Stimulated activated CD8-positive, alpha-beta memory T cell treated with anti-CD3 and anti-CD28 coated beads, Interleukin-4, amount 100 ng/mL, for 4 hours (primary cell): ENCODE data around the gene KLHL4.
"Not testable (repeated sequence)": the region's sequence is repeated elsewhere in the genome, so short reads cannot be mapped to it uniquely, and the experiment has no call there.

Experiments used
- DNase-seq, 2 donors: peaks; one replicate each; pipeline ENCODE4 v3.0.0-alpha.2; 2020; ENCODE audit warnings: low read depth in 2 of 2, low spot score in 1 of 2

KLHL4 gene, protein sequence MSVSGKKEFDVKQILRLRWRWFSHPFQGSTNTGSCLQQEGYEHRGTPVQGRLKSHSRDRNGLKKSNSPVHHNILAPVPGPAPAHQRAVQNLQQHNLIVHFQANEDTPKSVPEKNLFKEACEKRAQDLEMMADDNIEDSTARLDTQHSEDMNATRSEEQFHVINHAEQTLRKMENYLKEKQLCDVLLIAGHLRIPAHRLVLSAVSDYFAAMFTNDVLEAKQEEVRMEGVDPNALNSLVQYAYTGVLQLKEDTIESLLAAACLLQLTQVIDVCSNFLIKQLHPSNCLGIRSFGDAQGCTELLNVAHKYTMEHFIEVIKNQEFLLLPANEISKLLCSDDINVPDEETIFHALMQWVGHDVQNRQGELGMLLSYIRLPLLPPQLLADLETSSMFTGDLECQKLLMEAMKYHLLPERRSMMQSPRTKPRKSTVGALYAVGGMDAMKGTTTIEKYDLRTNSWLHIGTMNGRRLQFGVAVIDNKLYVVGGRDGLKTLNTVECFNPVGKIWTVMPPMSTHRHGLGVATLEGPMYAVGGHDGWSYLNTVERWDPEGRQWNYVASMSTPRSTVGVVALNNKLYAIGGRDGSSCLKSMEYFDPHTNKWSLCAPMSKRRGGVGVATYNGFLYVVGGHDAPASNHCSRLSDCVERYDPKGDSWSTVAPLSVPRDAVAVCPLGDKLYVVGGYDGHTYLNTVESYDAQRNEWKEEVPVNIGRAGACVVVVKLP

GRCh38 chrX:87517571-87518141, at the start of gene KLHL4:
Gene KLHL4 (plus strand): TSS chrX:87517802. CDS start chrX:87517894, 92 bp downstream.
- no peak for DNase-seq

DNA sequence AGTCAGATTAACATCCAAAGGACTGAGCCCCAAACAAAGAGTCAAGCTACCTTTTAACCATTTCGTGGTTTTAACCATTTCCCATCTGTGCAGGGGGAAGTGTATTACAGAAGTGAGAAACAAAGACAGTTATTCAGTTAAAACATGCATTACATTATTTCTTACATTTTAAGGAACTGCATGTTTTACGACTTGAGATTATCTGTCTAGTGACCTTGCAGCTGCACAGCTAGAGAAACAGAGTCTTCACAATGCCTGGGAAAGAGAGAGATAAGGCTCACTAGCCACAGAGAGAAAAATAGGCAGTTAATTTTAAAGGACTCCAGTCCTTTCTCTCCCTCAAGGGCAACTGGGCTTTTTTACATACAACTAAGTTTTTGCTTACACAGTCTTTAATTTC, 48.7 kb upstream of the KLHL4 start:
- no peak for DNase-seq

DNA sequence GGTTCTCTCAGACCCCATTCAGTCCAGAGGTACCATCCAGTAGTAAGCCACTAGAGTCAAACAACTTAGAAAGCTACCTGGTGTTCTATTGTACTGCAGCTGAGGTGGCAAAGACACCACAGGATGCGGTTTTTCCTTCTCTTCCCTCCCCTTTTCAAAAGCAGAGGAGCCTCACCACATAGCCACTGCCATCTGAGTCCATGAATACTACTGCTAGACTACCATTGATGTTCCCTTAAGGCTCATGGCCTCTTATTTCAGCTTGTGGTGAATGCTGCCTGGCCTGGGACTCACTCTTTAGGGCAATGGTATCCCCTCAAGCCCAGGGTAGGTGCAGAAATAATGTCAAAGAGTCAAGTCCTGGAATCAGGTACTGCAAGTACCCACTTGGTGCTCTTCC, 41.8 kb upstream of the KLHL4 start:
- no peak for DNase-seq

DNA sequence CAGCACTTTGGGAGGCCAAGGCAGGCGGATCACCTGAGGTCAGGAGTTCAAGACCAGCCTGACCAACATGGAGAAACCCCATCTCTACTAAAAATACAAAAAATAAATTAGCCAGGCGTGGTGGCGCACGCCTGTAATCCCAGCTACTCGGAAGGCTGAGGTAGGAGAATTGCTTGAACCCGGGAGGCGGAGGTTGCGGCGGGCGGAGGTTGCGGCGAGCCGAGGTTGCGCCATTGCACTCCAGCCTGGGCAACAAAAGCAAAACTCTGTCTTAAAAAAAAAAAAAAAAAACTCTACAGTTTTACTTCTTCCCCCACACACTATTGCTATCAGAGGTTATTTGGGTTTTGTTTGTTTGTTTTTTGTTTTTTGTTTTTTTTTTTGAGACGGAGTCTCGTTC, 38.9 kb upstream of the KLHL4 start:
- DNase-seq: not testable (repeated sequence)

- no peak for DNase-seq
Measured at GRCh38 chrX:87489071-87489470, 28.5 kb upstream of the KLHL4 start.

DNA sequence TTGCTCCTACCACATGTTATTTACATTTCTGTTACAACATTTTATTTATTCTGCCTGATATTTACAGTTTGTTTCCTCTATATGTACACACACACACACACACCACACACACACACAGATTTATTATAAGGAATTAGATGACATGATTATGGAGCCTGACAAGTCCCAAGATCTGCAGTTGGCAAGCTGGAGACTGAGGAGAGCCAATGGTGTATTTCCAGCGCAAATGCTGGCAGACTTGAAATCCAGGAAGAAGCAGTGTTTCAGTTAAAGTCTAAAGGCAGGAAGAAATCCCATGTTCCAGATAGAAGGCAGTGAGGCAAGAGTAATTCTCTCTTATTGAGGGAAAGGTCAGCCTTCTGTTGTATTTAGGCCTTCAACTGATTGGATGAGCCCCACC, 1.8 kb upstream of the KLHL4 start:
- no peak for DNase-seq

GRCh38 chrX:87516717-87517121, 883 bp upstream of the KLHL4 start:
- DNase-seq: no peak

DNA sequence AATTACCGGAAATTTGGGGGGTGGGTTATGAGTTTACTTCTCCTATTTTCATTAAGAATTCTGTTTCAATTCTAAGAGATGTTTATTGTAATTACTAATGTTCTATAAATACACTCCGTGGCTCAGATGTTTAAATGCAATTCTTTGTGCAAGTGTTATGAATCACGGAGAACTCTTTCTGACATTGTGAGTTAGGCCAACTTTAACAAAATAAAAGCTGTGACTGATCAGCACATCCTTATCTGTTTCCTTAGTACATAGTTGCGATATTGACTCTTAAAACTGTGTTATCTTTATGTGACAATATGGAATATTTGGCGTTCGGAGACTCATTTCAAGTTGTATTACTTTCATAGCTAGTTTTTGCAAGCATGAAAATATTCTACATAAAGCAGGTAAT, 902 bp downstream of the KLHL4 start:
- no peak for DNase-seq

DNA sequence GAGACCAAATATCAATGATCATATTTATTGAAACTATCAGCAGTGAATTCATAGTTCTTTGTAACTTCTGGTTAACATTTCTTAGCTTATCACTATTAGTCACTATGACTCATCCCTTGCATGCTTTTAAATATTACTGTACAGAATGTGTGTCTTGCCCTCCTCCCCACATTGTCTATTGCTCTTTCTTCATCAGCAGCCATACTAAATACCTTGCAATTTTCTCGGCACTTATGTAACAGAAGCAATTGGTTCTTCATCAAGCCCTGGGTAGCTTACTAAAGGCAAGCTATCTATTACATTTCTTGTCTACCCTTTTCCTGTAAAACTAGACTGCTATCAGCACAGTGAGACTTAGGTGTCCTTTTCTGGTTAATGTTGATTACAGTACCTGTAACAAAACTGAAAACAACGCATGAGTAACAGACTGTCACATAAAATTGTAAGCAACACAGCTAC, 8.2 kb downstream of the KLHL4 start:
- no peak for DNase-seq

DNA sequence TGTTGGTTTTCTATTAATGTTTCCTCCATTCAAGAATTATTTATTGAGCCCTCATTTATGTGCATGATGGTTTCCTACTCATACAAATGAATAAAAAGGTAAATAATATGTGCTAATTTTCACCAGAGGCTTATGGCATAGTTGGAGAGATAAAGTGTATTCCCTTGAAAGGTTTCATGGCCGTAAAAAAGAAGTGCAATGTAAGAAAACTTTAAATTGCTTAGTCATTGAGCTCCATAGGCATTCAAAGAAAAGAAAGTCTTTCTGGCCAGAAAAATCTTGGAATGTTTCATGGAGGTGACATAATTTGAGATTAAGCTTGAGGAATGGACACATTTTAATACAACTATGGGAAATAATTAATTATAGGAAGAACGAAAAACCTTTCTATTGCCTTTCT, 8.7 kb downstream of the KLHL4 start:
- no peak for DNase-seq

GRCh38 chrX:87528487-87528886, 10.9 kb downstream of the KLHL4 start:
- DNase-seq: no peak

- DNase-seq: no peak
Measured at GRCh38 chrX:87571964-87572363, 54.4 kb downstream of the KLHL4 start.

DNA sequence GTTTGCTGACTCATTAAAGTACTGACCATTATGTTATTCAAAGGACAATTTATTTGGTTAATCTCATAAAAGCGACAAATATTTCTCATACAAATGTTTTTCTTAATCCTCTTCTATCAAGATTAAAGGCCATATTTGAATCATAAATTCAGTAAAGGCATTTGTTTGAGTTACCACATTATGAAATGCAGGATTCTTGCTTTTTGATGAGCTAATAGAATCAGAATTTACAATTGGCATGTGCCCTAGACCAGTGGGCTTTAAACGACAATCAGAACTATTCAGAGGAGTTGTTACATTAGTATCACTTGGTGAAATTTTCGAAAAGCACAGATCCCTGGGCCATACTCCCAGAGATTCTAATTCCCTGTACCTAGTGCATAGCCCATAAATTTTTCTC, 55.3 kb downstream of the KLHL4 start:
- DNase-seq: no peak

- no peak for DNase-seq
Measured at GRCh38 chrX:87578978-87579377, 61.4 kb downstream of the KLHL4 start.

DNA sequence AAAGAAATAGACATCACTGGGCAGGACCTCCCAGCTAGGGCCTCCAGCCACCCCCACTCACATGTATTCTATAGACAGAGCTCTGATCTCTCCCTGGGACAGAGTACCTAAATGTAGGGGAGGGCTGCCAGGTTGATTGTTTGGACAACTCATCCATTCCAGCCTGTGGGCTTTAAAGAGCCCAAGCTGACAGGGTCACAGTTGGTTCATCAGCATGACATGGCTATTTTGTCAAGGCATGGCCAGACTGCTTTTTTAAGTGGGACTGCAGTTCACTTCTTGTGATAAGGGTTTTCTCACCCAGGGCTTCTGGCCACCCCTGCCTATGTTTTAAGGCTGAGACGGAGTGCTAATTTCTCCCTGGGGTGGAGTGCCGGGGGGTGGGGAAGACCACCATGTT, 63.3 kb downstream of the KLHL4 start:
- no peak for DNase-seq

DNA sequence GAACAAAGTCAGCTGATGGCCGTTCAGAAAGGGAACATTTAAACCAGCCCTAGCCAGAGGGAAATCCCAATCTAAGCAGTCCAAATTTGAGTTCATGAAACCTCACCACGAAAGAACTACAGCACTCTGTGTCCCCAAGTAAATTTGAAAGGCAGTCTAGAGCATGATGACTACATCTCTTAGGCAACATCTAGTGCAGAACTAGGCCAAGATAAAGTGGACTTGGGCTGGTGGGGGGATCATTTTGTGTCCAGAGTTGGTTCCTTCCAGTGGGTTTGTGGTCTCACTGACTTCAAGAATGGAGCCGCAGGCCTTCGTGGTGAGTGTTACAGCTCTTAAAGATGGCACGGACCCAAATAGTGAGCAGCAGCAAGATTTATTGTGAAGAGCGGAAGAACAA, 64.9 kb downstream of the KLHL4 start:
- DNase-seq: no peak

DNA sequence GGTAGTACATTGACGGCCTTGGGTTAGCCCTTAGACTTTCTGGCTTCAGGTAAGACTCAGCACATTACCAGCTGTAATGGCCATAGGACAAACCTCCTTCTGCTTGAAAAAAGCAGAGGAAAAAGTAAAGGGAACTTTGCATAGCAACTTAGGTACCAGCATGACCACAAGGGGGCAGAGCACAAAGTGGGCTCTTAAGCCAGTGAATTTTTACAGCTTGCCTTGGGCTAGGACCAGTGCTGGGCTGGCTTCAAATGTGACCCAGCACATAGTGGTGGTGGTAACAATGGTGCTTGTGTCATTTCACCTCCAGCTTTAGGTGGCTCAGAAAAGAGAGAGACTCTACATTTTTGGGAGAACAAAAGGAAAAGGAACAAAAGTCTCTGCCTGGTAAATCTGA, 66.1 kb downstream of the KLHL4 start:
- no peak for DNase-seq

DNA sequence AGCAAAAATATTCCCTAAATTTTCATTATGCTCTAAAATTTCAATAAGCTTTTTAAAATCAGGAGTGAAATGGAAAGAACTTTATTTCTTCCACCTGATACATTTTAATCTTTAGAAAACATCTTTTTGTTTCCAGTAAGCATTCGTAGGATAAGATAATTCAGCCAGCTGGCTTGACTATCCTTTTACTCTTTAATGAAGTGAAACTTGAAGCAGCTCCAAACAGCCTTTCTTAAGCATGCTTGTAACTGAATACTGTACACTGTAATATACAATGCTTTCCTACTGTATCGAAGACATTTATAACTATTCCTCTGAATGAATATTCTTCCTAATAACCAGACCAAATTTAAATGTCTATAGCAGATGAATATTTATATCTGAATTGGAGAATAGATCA, 98.8 kb downstream of the KLHL4 start:
- no peak for DNase-seq

- no peak for DNase-seq
Measured at GRCh38 chrX:87621697-87622096, 104.1 kb downstream of the KLHL4 start.

DNA sequence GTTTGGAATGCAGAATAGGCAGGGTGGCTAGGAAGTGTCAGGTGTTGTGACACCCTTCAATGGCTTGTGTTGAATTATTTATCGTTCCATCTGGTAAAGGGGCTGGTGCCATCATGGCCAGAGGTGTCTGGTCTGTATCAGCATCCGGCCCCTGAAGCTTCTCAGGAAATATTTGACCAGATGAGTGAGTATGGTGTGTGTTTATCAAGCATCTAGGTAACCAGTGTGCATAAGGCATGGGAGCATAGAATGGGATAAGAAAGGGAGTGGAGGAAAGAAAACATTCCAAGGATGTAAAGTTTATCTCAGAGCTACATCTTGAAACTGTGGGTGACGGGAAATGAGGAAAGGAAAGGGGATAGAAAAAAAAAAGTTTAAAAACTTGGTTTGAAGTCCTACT, 109.4 kb downstream of the KLHL4 start:
- DNase-seq: no peak

GRCh38 chrX:87634361-87634760, 116.8 kb downstream of the KLHL4 start:
- DNase-seq: no peak

DNA sequence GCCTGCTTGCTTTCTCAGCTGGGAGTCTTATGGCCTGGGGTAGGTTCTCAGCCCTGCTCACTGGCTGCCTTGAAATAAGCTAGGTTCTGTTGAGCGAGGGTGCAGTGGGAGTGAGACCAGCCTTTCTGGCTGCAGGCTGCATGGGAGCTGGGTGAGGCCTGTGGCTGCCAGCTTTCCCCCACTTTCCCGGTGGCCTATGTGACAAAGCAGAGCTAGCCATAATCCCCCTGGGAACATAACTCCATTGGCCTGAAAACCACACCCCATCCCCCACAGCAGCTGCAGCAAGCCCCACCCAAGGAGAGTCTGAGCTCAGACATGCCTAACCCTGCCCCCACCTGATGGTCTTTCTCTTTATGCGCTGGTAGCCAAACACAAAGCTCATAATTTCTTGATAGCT, 118.9 kb downstream of the KLHL4 start:
- no peak for DNase-seq
